GM18951 (cell line): ENCODE measurements around the gene KDM5B.

Experiments used
- POLR2A ChIP-seq: IDR thresholded peaks from 4 replicates; pipeline ENCODE4 v1.6.1; 2011; ENCODE audit warnings: mild to moderate bottlenecking; ENCODE audit not compliant: insufficient read length, insufficient read depth; ENCODE audit errors: extremely low read depth
- in situ Hi-C: fragments of 300-500 bp; cut with MboI; formaldehyde crosslinking; loops from one replicate; pipeline ENCODE4 v1.12.0; 2022; ENCODE audit warnings: low sequenced_read_pairs, mixed read lengths, inconsistent platforms; ENCODE audit not compliant: unreplicated experiment

The KDM5B gene

GRCh38 chr1:202742496-202742895 is 65.7 kb downstream of the KDM5B start:
- in situ Hi-C loops, result no loop called here
- TF ChIP-seq POLR2A, result no peak

- in situ Hi-C loops, result no loop called here
- TF ChIP-seq POLR2A, result no peak
Measured at GRCh38 chr1:202733251-202733650, 75.0 kb downstream of the KDM5B start.

- in situ Hi-C loops, result no loop called here
- no peak for TF ChIP-seq POLR2A
Measured at GRCh38 chr1:202728951-202729350, 79.3 kb downstream of the KDM5B start.

- no peak for TF ChIP-seq POLR2A
- in situ Hi-C loops, result no loop called here
Measured at GRCh38 chr1:202725526-202725925, 82.7 kb downstream of the KDM5B start.

DNA sequence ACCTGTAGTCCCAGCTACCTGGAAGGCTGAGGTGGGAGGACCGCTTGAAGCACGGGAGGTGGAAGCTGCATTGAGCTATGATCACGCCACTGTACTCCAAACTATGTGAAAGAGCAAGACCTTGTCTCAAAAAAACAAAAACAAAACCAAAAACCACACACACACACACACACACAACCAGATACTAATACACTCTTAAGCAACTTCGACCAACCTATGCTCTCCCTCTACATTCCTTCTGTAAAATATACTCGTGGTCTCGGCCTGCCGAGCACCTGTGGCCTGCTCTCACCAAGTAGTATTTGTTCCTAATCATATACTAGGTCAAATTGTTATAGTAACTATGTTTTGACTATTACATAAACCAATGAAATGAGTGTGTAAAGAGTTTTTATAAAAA is 84.5 kb downstream of the KDM5B start:
- in situ Hi-C loops, result loop anchor here (25.0 kb wide), 1 partner anchor 261 kb away; no protein-coding TSS in a partner anchor
- no peak for TF ChIP-seq POLR2A

DNA sequence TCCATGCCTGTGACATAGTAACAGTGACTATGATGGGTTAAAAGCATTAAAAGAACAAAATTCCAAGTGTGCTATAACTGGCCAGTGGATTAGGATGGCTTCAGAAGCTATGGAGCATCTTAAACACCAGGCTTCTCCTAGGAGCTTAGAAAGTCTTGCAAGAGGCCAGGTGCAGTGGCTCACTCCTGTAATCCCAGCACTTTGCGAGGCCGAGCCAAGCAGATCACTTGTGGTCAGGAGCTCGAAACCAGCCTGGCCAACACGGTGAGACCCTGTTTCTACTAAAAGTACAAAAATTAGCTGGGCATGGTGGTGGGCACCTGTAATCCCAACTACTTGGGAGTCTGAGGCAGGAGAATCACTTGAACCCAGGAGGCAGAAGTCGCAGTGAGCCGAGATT is 85.2 kb downstream of the KDM5B start:
- in situ Hi-C loops, result loop anchor here (25.0 kb wide), 1 partner anchor 261 kb away; no protein-coding TSS in a partner anchor

DNA sequence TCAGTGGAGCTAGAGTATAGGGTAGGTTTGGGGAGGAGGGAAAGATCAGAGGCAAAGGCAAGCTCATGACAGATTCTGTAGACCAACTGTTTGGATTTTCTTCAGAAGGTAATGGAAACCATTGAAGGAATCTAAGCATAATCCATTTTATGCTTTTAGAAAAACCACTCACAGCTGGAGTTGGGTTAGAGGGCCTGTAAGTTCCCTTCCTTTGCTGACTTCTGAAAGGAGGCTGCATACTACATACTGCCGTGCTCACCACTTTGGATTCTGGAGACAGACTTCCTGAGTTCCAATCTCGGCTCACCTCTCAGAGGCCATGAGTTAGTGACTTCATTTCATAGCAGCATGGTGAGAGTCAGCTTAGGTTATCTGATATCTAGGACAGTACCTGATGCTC is 91.6 kb downstream of the KDM5B start:
- in situ Hi-C loops, result loop anchor here (25.0 kb wide), 1 partner anchor 254 kb away; no protein-coding TSS in a partner anchor
- TF ChIP-seq POLR2A, result no peak

GRCh38 chr1:202714202-202714601 is 94.0 kb downstream of the KDM5B start:
- in situ Hi-C loops, result loop anchor here (25.0 kb wide), 1 partner anchor 252 kb away; no protein-coding TSS in a partner anchor

DNA sequence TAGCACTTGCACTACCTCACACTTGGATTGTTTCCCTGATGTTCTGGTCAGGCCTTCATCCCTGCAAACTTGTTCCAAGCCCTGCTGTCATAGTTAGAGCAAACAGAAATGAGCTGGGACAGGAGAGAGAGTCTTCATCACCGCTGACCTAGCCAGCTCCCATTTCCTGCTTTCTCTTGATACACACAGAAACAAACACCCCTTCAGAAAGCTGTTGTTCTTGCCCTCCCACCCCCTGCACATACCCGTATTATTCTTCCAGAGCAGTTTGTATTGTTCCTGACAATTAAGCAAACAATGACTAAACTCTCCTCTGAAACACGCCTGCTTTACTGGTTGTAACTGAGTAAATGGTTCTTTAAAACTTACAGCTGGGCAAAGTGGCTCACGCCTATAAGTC is 95.1 kb downstream of the KDM5B start:
- TF ChIP-seq POLR2A, result no peak
- in situ Hi-C loops, result loop anchor here (25.0 kb wide), 1 partner anchor 251 kb away; no protein-coding TSS in a partner anchor

- in situ Hi-C loops, result loop anchor here (25.0 kb wide), 1 partner anchor 250 kb away; no protein-coding TSS in a partner anchor
- no peak for TF ChIP-seq POLR2A
Measured at GRCh38 chr1:202711949-202712635, 96.1 kb downstream of the KDM5B start.

DNA sequence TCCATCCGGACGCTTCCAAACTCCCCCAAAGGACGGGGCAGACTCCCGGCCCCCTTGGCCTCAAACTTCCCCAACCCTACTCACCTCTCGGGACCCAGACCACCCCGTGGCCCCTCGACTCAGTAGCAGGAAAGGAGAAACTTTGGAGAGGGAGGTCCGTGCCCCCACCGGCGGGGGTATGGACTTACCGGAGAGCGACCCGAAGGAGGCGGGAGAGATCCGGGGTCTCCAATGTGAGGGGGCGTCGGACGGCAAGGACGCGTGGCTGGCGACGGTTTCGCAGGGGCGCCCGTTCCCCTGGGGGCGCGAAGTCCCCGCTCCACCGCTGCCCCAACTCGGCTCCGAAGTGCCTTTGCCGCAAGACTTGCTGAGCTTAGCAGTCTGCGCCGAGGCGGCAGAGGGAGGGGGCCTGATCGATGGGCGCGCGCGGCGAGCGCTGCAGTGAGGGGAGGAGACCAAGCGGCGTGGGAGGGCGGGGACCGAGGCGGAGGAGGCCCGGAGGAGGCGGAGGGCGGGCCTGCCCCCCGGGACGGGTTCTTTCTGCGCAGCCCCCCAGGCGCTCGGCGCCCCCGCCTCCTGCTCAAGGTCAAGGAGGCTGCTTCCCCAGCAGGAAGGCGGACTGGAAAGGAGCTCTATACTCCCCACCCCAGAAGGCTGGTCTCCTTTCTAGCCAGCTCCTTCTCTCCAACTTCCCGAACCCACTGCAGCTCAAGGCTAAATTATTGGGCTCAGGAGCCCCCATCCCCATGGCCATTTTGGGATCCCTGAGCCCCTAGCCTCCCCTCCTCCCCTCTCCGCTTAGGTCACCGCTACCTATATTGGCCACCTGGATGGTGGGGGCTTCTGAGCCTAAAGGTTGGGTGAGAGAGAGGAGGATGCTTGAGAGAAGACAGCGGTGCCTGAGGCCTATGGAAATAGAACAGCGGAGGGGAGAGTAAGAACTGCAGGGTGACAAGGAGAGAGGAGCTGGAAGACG is 97.9 kb downstream of the KDM5B start, which contains the start of gene SYT2:
SYT2 (minus strand) TSS at position 385 of the 976 bp plus-strand sequence. CDS start 104,682 bp downstream, outside the sequence.
- no peak for TF ChIP-seq POLR2A
- in situ Hi-C loops, result loop anchor here (25.0 kb wide), 1 partner anchor 248 kb away; no protein-coding TSS in a partner anchor

- in situ Hi-C loops, result loop anchor here (25.0 kb wide), 1 partner anchor 247 kb away; no protein-coding TSS in a partner anchor
- no peak for TF ChIP-seq POLR2A
Measured at GRCh38 chr1:202709276-202710041, 98.8 kb downstream of the KDM5B start.
